ENCODE measurements around the gene HDGFL3.
"Not testable (repeated sequence)": the region's sequence is repeated elsewhere in the genome, so short reads cannot be mapped to it uniquely, and the experiment has no call there.

HDGFL3 gene

DNA sequence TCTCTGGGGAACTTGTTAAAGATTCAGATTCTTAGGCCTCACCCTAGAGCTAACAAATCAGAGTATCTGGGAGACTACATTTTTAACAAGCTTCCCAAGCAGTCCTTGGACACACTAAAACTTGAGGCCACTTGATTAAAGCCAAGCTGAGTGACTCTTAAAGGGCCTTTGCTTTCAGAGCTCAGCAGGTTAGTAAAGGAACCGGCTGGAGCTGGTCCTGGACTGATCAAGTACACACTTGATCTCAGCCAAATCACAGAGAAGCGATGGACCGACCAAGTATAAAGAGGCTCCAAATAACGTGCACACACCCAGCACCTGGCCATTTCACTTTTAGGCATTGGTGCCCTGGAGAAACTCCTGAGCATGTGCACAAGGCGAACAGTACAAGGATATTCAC lies 113.0 kb downstream of the HDGFL3 start:
- DNase-seq = no peak

DNA sequence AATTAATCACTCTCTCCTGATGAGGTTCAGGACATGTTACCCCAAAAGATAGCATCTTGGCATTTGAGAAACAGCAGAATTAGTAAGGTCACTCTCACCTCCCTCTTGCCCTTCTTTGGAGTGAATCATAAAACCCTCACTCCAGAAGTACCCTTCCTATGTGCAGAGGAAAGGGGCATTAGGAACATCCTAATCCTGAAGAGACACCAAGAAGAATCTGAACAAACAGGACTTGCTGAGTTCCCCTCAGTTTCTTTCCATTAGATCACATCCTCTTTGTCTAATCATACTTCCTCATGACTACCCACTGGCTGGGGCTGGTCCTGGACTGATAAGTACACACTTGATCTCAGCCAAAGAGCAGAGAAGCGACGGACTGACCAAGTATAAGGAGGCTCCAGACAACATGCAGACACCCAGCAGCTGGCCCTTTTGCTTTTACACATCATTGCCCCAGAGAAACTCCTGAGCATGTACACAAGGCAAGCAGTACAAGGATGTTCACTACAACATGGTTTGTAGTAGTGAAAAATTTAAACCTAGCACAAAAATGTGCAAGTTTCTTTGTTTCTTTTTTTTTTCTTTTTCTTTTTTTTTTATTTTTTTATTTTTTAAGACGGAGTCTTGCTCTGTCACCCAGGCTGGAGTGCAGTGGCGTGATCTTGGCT lies 115.2 kb downstream of the HDGFL3 start:
- DNase-seq = no peak

DNA sequence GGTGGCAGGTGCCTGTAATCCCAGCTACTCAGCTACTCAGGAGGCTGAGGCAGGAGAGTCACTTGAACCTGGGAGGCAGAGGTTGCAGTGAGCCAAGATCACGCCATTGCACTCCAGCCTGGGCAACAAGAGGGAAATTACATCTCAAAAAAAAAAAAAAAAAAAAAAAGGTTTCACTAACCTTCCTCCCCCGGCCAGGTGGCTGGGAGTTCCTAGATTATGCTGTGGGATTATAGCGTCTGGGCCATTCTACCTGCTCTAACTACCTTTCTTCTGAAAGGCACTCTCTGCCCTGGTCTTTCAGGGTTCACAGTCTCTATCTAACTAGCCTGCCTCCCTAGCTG lies 115.7 kb downstream of the HDGFL3 start:
- DNase-seq = not testable (repeated sequence)

DNA sequence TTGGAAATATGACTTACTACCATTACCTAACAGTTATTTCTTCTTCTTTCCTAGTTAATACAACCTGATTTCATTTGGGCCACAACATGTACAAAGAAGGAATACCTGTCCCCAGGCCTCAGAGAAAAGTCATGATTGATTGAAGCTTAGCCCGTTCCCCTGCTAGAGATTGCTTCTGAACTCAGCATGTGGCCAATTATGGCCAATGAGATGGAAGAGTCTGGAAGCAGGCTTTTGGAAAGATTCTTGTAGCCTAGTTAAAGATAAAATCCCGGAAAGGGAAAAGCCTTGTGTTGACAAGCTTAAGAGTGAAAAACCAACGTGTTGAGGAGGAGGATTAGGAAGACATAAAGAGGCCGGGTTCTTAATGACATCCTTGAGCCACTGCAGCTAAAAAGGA lies 117.2 kb downstream of the HDGFL3 start:
- DNase-seq = no peak

DNA sequence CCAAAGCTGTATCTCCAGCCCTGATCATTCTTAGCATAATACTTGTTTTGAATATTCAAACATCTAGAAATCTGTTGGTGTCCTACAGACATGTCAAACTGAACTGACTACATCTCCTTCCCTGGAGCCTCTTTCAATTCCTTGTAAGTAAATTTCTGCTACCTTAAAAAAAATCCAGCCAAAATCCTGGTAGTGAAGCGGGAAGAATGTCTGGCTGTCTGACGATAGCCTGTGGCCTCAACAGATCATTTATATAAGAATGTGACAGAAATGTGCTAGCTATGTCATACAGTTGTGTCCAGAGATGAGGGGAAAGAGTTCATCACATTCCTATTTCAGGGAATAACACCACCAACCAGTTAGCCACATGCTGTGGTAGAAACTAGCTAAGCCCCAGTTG lies 118.7 kb downstream of the HDGFL3 start:
- no peak for DNase-seq

DNA sequence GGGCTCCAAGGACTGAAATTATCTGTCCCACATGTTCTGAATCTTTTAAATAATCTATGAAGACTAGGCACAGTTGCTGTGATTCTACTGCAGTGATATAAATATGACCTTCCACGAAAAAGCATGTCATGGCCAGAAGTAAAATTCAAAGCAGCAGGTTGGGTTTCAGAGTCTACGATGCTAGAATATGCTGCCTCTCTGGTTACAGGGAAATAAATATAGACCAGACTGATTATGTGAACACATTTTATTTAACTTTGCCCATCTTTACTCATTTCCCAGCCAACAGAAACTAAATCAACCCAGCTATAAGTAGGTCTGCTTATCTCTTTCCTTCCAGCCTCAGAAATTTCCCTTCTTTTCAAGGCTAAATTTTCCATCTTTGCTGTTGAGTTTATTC lies 120.0 kb downstream of the HDGFL3 start:
- DNase-seq = no peak

DNA sequence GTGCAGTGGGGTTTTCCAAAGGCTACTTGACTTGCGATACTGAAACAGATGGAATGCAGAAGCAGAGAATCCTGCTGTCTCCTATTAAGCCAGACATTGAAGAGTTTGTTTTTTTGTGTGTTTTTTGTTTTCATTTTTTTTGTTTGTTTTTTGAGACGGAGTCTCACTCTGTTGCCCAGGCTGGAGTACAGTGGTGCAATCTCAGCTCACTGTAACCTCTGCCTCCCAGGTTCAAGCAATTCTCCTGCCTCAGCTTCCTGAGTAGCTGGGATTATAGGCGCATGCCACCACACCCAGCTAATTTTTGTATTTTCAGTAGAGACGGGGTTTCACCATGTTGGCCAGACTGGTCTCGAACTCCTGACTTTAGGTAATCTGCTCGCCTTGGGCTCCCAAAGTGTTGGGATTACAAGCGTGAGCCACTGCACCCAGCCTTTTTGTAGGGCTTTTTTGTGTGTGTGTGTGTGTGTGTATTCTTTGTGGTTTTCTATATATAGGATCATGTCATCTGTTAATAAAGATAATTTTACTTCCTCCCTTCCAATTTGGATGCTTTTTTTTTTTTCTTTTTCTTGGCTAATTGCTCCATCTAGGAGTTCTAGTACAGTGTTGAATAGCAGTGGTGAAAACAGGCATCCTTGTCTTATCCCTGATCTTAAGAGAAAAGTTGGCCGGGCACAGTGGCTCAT lies 121.6 kb downstream of the HDGFL3 start:
- DNase-seq = not testable (repeated sequence)

DNA sequence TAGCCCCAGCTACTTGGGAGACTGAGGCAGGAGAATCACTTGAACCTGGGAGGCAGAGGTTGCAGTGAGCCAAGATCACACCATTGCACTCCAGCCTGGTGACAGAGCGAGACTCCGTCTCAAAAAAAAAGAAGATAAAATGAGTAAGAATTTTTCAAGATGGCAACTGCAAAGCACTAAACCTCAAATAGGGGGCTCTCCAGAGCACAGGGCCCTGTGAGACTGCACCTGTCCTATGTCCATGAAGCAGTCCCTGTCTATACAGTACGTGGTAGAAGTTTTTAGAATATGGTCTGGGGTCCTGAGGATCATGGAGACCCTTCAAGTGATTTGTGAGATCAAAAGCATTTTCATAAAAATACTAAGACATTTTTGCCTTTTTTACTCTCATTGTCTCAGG lies 122.2 kb downstream of the HDGFL3 start:
- DNase-seq = not testable (repeated sequence)

DNA sequence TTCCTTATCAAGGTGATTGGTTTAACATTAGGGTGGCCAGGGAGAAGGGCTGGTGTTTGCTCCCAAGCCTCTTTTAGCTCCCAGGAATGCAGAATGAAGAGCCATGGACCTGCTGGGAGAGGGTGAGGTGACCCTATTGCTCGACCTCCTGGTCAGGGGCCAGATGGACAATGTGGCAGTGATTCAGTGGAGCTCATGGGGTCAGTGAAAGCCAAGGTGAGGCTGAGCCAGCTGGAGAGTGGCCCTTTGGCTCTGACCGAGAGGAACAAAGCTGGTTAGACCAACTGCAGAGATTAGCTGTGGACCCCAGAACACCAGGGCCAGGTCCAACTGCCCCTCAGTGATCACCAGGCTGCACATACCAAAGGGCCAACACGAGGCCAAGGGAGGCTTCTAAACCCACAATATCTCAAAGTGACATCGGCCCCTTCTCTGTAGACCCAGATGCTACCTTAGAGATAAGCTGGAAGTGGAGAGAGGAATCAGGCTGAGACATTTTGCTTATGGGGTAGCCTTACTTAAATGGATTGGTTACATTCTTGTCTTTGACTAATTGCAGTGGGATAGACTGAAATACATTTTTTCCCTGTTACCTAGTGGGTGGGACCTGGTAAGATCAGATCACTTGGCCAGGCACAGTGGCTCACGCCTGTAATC lies 124.8 kb downstream of the HDGFL3 start:
- DNase-seq = no peak

DNA sequence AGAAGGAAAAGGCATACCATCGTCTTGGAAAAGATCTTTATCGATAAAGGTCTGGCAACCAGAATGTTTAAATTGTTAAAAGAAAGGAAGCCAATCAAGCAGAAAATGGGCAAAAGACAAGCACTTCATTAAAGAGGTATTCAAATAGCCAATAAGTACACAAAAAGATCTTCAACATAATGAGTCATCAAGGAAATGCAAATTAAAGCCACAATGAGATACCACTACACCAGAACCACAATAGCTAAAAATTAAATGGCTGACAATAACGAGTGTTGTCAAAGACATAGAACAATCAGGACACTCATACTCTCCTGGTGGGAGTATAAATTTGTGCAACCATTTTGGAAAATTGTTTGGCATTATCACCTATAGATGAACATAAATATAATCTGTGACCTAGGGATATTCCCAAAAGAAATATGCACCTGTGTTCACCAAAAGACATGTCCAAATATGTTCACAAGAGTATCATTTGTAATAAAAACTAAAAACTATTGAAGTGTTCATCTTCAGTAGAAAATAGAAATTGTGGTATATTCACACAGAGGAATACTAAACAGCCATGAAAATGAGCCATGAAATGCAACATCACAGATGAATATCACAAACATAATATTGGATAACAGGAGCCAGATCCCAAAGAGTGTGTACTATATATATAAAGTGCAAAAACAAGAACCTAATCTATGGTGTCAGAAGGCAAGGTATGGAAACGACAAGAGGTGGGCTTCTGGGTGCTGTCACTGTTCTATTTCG lies 126.2 kb downstream of the HDGFL3 start:
- DNase-seq = no peak

DNA sequence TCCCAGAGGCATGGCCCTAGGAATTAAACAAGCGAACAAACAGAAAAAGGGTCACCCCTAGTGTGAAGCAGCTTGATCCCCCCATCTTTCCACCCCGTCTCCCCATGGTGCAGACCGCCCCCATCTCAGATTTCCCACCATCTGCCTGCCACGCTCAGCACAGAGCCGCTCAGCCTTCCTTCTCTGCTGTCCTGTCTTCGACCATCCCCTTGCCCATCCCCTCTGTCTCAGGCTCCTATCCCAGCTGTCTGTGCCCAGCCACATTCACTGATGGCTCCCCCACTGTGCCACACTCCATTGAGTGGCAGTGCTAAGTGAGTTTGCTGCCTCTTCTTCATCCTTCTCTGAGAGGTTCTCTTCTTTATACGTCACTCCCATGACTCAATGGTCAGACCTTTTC lies 128.9 kb downstream of the HDGFL3 start:
- DNase-seq = no peak

All from retina (tissue), 1 donor.